ENCODE data around the gene TRAF2. TPM values are rescaled to one million over a fixed set of nuclear protein-coding genes. Genes with fewer than 3 reads are reported as not detected.

Gene TRAF2
- total and polyA plus RNA-seq, 2 of the 13 experiments (the other 11 are each of a cell fraction or from before 2014, with no cell fraction given) = 12.4 to 13.6 TPM

DNA sequence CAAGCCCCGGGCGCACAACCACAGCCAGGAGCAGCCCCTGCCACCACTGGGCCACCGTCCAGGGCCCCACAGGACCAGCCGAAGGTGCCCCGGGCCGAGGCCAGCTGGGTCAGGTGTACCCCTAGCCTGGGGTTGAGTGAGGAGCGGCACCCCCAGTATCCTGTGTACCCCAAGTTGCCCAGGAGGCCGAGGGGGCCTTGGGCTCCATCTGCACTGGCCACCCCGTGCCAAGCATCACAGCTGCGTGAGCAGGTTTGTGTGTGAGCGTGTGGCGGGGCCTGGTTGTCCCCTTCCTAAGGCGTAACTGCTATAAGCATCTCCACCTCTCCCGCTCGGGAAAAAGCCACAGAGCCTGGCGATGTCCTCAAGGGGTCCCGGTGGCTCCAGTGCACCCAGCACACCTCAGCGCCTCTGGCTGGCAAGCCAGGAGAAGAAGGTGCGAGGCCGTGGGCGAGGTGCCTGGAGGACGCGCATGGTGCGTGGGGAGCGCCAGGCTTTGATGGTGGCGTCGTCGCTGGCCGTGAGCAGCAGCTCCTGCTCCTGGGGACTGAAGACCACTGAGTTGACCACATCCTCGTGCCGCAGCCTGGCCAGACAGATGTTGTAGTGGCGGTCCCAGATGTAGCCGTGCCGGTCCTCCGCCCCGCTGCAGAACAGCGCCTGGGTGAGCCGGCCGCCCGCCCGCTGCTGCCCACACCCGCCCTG is 54.4 kb downstream of the TRAF2 start (continued):
- TF ChIP-seq, protein P1, sequence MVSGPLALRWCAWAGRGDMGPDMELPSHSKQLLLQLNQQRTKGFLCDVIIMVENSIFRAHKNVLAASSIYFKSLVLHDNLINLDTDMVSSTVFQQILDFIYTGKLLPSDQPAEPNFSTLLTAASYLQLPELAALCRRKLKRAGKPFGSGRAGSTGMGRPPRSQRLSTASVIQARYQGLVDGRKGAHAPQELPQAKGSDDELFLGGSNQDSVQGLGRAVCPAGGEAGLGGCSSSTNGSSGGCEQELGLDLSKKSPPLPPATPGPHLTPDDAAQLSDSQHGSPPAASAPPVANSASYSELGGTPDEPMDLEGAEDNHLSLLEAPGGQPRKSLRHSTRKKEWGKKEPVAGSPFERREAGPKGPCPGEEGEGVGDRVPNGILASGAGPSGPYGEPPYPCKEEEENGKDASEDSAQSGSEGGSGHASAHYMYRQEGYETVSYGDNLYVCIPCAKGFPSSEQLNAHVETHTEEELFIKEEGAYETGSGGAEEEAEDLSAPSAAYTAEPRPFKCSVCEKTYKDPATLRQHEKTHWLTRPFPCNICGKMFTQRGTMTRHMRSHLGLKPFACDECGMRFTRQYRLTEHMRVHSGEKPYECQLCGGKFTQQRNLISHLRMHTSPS (CRISPR knock-in tag; IDR thresholded peaks at IDR 0.05; ENCODE audit: low read depth) = no peak
- TF ChIP-seq AGO2 (optimal IDR thresholded peaks at IDR 0.05; ENCODE audit: low read depth, low read length) (peak; percentile 51), CEBPB (IDR thresholded peaks at IDR 0.05; ENCODE audit: borderline replicate concordance, low read depth, low read length) (no peak), KLF16 (CRISPR knock-in tag; IDR thresholded peaks at IDR 0.05) (no peak)

DNA sequence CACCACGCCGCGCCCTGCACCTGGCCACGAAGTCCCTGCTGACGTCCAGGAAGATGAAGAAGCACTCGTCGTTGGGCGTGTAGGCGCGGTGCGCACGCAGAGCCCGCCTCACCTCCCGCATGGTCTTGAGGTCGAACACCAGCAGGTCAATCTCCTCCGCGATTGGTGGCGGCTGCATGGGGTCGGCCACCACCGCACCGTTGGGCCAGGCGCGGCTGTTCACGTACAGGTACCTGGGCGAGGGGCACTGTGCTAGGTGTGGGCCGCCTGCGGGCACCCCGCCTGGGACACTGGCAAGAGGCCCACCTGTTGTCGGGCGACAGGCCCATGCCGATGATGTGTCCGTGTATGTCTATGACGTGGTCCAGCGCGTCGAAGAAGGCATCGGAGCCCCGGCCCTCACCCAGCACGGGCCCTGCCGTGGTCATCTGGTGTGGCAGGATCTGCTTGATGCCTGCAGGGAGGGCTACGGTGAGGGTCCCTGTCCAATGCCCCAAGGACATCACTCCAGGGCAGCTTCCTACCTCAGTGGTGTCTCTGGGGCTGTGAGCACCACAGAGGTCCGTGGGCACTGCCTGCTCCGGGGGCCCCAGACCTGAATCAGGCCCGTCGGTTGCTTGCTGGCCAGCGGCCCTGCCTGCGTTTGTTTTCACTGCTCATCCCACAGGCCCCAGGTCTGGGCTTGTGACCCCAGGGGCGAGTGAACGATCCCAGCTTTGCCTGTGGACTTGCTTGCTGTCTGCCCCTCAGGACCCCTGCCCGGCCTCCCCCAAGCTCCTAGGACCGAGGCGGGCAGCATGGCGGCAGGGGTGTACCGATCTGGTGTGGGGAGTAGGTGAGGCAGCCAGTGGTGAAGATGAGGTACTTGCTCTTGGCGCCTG is 55.2 kb downstream of the TRAF2 start:
- 96% methylated on average over 19 of the region's 55 CpGs for WGBS (ENCODE audit: low lambda C conversion rate)
- no peaks in the 10 kb centered on the region for H3K9me3 ChIP-seq (ENCODE audit: low read length)
- ChIA-PET POLR2A (no interaction called here), CTCF (ENCODE audit: low intra/inter-chr PET ratio, low total read pairs) (no interaction called here)
- in situ Hi-C loops (cut with HindIII; ENCODE audit: extremely low pct_ligation_motif_present, low pct_unique_long_range_greater_than_20kb) = no loop called here
- no peak overlapping the region for H3K4me2 ChIP-seq (ENCODE audit: low read depth, low read length)
- peaks cover 8 to 36% of the 10 kb centered on the region in 2 experiments for H3K36me3 ChIP-seq (replicated peaks in 1 of 2; ENCODE audit: control insufficient read depth in 1 of 2, insufficient read depth in 2 of 2, low read length in 2 of 2)
- peaks cover 35% of the 10 kb centered on the region for H3K4me1 ChIP-seq (ENCODE audit: insufficient read depth, low read length)
- peaks cover 10% of the 10 kb centered on the region for H3K79me2 ChIP-seq (ENCODE audit: insufficient read depth, low read length)
- H3K9ac ChIP-seq (ENCODE audit: insufficient read depth, low read depth, low read length) = no peak overlapping the region
- no peak overlapping the region for H3K27ac ChIP-seq (ENCODE audit: extremely low read length, insufficient read depth, low read length)
- DNase-seq (ENCODE audit: low spot score) (no peak), ATAC-seq (no peak), FAIRE-seq (no peak)
- BruUV-seq (replicated peaks) = no TSS peak
- no peaks in the 10 kb centered on the region for H4K20me1 ChIP-seq (ENCODE audit: insufficient read depth, low read length)
- no peak overlapping the region for H3K4me3 ChIP-seq (replicated peaks in 1 of 3; ENCODE audit: insufficient read depth in 1 of 3, low read depth in 2 of 3, low read length in 3 of 3)
- intact Hi-C loops (cut with micrococcal nuclease; ENCODE audit: unreplicated experiment) = no loop called here
- H3K27me3 ChIP-seq (ENCODE audit: control insufficient read depth in 1 of 2, insufficient read depth in 2 of 2, low read length in 2 of 2) = no peaks in the 10 kb centered on the region
- no peak overlapping the region for H2AFZ ChIP-seq (ENCODE audit: low read length)
- TF ChIP-seq CREM (IDR thresholded peaks at IDR 0.05) = no peak
- TF ChIP-seq CREM (CRISPR knock-in tag; IDR thresholded peaks at IDR 0.05) = no peak
- TF ChIP-seq ZBTB20 (CRISPR knock-in tag; IDR thresholded peaks at IDR 0.05; ENCODE audit: borderline replicate concordance, low read depth) = no peak
- TF ChIP-seq, protein P2, sequence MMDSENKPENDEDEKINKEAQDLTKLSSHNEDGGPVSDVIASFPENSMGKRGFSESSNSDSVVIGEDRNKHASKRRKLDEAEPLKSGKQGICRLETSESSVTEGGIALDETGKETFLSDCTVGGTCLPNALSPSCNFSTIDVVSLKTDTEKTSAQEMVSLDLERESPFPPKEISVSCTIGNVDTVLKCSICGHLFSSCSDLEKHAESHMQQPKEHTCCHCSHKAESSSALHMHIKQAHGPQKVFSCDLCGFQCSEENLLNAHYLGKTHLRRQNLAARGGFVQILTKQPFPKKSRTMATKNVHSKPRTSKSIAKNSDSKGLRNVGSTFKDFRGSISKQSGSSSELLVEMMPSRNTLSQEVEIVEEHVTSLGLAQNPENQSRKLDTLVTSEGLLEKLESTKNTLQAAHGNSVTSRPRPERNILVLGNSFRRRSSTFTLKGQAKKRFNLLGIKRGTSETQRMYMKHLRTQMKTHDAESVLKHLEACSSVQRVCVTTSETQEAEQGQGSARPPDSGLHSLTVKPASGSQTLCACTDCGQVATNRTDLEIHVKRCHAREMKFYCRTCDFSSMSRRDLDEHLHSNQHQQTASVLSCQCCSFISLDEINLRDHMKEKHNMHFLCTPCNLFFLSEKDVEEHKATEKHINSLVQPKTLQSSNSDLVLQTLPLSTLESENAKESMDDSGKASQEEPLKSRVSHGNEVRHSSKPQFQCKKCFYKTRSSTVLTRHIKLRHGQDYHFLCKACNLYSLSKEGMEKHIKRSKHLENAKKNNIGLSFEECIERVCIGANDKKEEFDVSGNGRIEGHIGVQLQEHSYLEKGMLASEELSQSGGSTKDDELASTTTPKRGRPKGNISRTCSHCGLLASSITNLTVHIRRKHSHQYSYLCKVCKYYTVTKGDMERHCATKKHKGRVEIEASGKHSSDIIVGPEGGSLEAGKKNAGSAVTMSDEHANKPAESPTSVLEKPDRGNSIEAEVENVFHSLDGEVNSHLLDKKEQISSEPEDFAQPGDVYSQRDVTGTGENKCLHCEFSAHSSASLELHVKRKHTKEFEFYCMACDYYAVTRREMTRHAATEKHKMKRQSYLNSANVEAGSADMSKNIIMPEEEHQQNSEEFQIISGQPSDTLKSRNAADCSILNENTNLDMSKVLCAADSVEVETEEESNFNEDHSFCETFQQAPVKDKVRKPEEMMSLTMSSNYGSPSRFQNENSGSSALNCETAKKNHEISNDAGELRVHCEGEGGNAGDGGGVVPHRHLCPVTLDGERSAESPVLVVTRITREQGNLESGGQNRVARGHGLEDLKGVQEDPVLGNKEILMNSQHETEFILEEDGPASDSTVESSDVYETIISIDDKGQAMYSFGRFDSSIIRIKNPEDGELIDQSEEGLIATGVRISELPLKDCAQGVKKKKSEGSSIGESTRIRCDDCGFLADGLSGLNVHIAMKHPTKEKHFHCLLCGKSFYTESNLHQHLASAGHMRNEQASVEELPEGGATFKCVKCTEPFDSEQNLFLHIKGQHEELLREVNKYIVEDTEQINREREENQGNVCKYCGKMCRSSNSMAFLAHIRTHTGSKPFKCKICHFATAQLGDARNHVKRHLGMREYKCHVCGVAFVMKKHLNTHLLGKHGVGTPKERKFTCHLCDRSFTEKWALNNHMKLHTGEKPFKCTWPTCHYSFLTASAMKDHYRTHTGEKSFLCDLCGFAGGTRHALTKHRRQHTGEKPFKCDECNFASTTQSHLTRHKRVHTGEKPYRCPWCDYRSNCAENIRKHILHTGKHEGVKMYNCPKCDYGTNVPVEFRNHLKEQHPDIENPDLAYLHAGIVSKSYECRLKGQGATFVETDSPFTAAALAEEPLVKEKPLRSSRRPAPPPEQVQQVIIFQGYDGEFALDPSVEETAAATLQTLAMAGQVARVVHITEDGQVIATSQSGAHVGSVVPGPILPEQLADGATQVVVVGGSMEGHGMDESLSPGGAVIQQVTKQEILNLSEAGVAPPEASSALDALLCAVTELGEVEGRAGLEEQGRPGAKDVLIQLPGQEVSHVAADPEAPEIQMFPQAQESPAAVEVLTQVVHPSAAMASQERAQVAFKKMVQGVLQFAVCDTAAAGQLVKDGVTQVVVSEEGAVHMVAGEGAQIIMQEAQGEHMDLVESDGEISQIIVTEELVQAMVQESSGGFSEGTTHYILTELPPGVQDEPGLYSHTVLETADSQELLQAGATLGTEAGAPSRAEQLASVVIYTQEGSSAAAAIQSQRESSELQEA (CRISPR knock-in tag; IDR thresholded peaks at IDR 0.05; ENCODE audit: not compliant biosample characterization) = no peak
- TF ChIP-seq RBFOX2 (IDR thresholded peaks at IDR 0.05; ENCODE audit: low read depth, low read length) = peak; percentile 68
- TF ChIP-seq AGO2 (optimal IDR thresholded peaks at IDR 0.05; ENCODE audit: low read depth, low read length) = peak; percentile 81
- TF ChIP-seq SSRP1 (CRISPR knock-in tag; IDR thresholded peaks at IDR 0.05) = no peak
- 0 out of 2 replicates have a peak, but pooled peaks have one; percentile 18 for TF ChIP-seq ZNF776 (CRISPR knock-in tag; IDR thresholded peaks at IDR 0.05)
